ENCODE results near the gene GFPT2. TPM values are rescaled to one million over a fixed set of nuclear protein-coding genes. Genes with fewer than 3 reads are reported as not detected.
A peak's percentile ranks its signal among the peaks of the same experiment; 100 is the strongest.

GFPT2 gene
- total and polyA plus RNA-seq, 2 of the 4 experiments (the other 2 are of a cell fraction) = 20.3 to 20.8 TPM

- Histone ChIP-seq H3K4me1 (ENCODE audit: control insufficient read depth, insufficient read depth, low read length) (no peaks in the 10 kb centered on the region; the same call in 1 of the 2 replicates), H4K91ac (ENCODE audit: insufficient read depth, low read depth, low read length) (no peak overlapping the region), H3K4me2 (ENCODE audit: low read depth, low read length) (no peak overlapping the region), H3K14ac (replicated peaks; ENCODE audit: low read depth, low read length) (no peak overlapping the region), H2AK9ac (replicated peaks; ENCODE audit: low read depth, low read length, poor library complexity) (no peak overlapping the region), H3K79me1 (ENCODE audit: low read depth in 1 of 2, low read length in 2 of 2) (peaks cover 3 to 4% of the 10 kb centered on the region in 2 experiments; a peak in 3 of 4 replicates), H3K9me3 (ENCODE audit: control insufficient read depth, insufficient read depth, low read length) (no peaks in the 10 kb centered on the region), H4K8ac (ENCODE audit: low read depth in 2 of 2, low read length in 2 of 2) (no peak overlapping the region), H2BK15ac (ENCODE audit: low read depth, low read length) (no peak overlapping the region), H4K5ac (ENCODE audit: low read depth, low read length) (no peak overlapping the region), H2BK5ac (ENCODE audit: low read depth, low read length, poor library complexity, severe bottlenecking) (no peak overlapping the region), H2BK120ac (ENCODE audit: low read depth, low read length) (no peak overlapping the region), H3K27me3 (ENCODE audit: control insufficient read depth, insufficient read depth, low read length) (peaks cover 7% of the 10 kb centered on the region; the same call in 1 of the 2 replicates), H3K9ac (ENCODE audit: low read depth, low read length) (no peak overlapping the region), H3K23ac (ENCODE audit: low read depth, low read length) (no peak overlapping the region), H3K4ac (ENCODE audit: low read depth, low read length) (no peak overlapping the region), H2AFZ (replicated peaks; ENCODE audit: low read length, poor library complexity) (no peak overlapping the region), H2AK5ac (ENCODE audit: low read depth, low read length) (no peak overlapping the region), H3K18ac (ENCODE audit: low read depth, low read length) (no peak overlapping the region), H3K36me3 (ENCODE audit: control insufficient read depth, insufficient read depth, low read length) (no peaks in the 10 kb centered on the region), H3K56ac (ENCODE audit: extremely low read depth, insufficient read depth, low read length) (no peak overlapping the region), H3K4me3 (ENCODE audit: insufficient read depth, low read depth, low read length) (no peak overlapping the region), H3K27ac (ENCODE audit: insufficient read depth, low read length) (no peak overlapping the region), H3K9me1 (ENCODE audit: insufficient read depth, low read length) (no peaks in the 10 kb centered on the region; the same call in 1 of the 2 replicates), H2BK20ac (ENCODE audit: low read depth, low read length) (no peak overlapping the region), H4K20me1 (ENCODE audit: insufficient read depth, low read length) (no peaks in the 10 kb centered on the region)
- dilution Hi-C loops (cut with HindIII; ENCODE audit: low sequenced_read_pairs, unreplicated experiment) = no loop called here
- POLR2A ChIA-PET (ENCODE audit: unreplicated experiment) = no interaction called here
- DNase-seq = no peak
- no TSS peak for BruUV-seq (replicated peaks)
- WGBS, 2 experiments (ENCODE audit: extremely low coverage in 2 of 2, insufficient read length in 1 of 2) = 91% methylated on average over 5 of the region's 7 CpGs; no CpG with 5 or more reads in 1 of the 2 experiments
- CTCF ChIA-PET = interaction anchor here (1.2 kb wide), 1 partner anchor 452 kb away, joined by 3 read pairs; the partner anchor contains the start of gene MGAT1
- TF ChIP-seq USF2 (IDR thresholded peaks at IDR 0.05; ENCODE audit: low read depth, low read length) (no peak), FOS (IDR thresholded peaks at IDR 0.05; ENCODE audit: low read depth, low read length) (no peak), CEBPB (IDR thresholded peaks at IDR 0.05; ENCODE audit: low read depth, low read length) (no peak), RAD21 (IDR thresholded peaks at IDR 0.05; ENCODE audit: low read length) (no peak), POLR2A (IDR thresholded peaks at IDR 0.05; ENCODE audit: low read depth, low read length) (0 out of 2 replicates have a peak, but pooled peaks have one; percentile 9), RFX5 (IDR thresholded peaks at IDR 0.05; ENCODE audit: low read depth, low read length) (no peak), SMC3 (IDR thresholded peaks at IDR 0.05; ENCODE audit: low read depth, low read length) (no peak)
- no peak for ATAC-seq (ENCODE audit: low read depth)
- in situ Hi-C loops (cut with MboI; ENCODE audit: low sequenced_read_pairs) = no loop called here
- intact Hi-C loops (cut with micrococcal nuclease) = no loop called here
These were observed 2.8 kb downstream of the GFPT2 start for GRCh38 chr5:180350296-180350695.

Measured in IMR-90 (cell line).